K562 (cell line): ENCODE results near the gene SCMH1. TPM values are rescaled to one million over a fixed set of nuclear protein-coding genes. Genes with fewer than 3 reads are reported as not detected.

Experiments used
- ATAC-seq: fragments of 200-7000 bp; cut with Tn5 transposase; 3 replicates; pipeline ENCODE4 v1.9.1; 2020; ENCODE audit warnings: moderate library complexity
- BruUV-seq: library from RNA; stranded (reverse); fragments of 400-500 nt; replicated peaks from 2 replicates; lab custom pipeline; 2021; lab: Mats Ljungman, UMichigan
- CTCF ChIA-PET: fragments of 300-600 bp; formaldehyde crosslinking; extraction: SDS; loops from one replicate; lab custom pipeline; 2021; ENCODE audit warnings: low intra/inter-chr PET ratio; lab: Yijun Ruan, JAX
- POLR2A ChIA-PET: fragments of 300-600, 350-650 bp; sonication (Branson Sonifier 250); formaldehyde crosslinking; extraction: SDS; loops from one replicate; lab custom pipeline; 2021; ENCODE audit warnings: antibody characterized with exemption, inconsistent platforms; lab: Yijun Ruan, JAX
- DNase-seq, 4 experiments: peaks; one replicate each; pipeline versions ENCODE4 v3.0.0 to v3.0.0-alpha.2; 2011 to 2018; ENCODE audit warnings: low spot score in 3 of 4, mixed read lengths in 3 of 4; ENCODE audit errors: extremely low read depth in 1 of 4
- FAIRE-seq: peaks from 2 replicates; lab custom pipeline; 2011; peaks lifted over from hg19 to GRCh38; lab: Jason Lieb, UNC
- H2AFZ ChIP-seq: 2 replicates; pipeline ENCODE4 v1.6.0; 2011; ENCODE audit warnings: low read depth, low read length, control low read depth, inconsistent platforms
- H3K27ac ChIP-seq: fragments of 200-600 bp; 3 replicates; pipeline ENCODE4 v1.8.0; 2011; ENCODE audit warnings: low read depth, mild to moderate bottlenecking, control low read depth, inconsistent platforms, low read length, moderate library complexity, mixed read lengths; ENCODE audit errors: extremely low read depth
- H3K27me3 ChIP-seq, 2 experiments: fragments of 300-600 bp in 1 of 2; 2 replicates in 1 of 2; 3 replicates in 1 of 2; pipeline versions ENCODE4 v1.6.0 to v1.8.0; 2011; ENCODE audit warnings: inconsistent platforms in 2 of 2, low read length in 2 of 2, mild to moderate bottlenecking in 1 of 2, mixed read lengths in 1 of 2, moderate library complexity in 1 of 2; ENCODE audit not compliant: control insufficient read depth in 2 of 2, insufficient read depth in 2 of 2
- H3K36me3 ChIP-seq: fragments of 300-600 bp; 3 replicates; pipeline ENCODE4 v1.8.0; 2011; ENCODE audit warnings: mild to moderate bottlenecking, low read length, inconsistent platforms; ENCODE audit not compliant: control insufficient read depth, insufficient read depth
- H3K4me1 ChIP-seq, 2 experiments: fragments of 200-600 bp in 1 of 2; replicated peaks in 1 of 2; 2 replicates in 1 of 2; 3 replicates in 1 of 2; pipeline versions ENCODE4 v1.5.1 to v1.8.0; 2011; ENCODE audit warnings: inconsistent platforms in 2 of 2, low read length in 2 of 2, mild to moderate bottlenecking in 1 of 2, mixed read lengths in 1 of 2, moderate library complexity in 1 of 2; ENCODE audit not compliant: control insufficient read depth in 2 of 2, insufficient read depth in 2 of 2
- H3K4me2 ChIP-seq: 2 replicates; pipeline ENCODE4 v1.6.1; 2011; ENCODE audit warnings: low read length, control low read depth, inconsistent platforms, mixed read lengths; ENCODE audit not compliant: insufficient read depth
- H3K4me3 ChIP-seq: fragments of 200-600 bp; sonication (generic), shearing (Covaris generic); 2 replicates; pipeline ENCODE4 v1.5.1; 2016; ENCODE audit warnings: control low read depth, inconsistent platforms
- H3K79me2 ChIP-seq: fragments of 200-600 bp; 3 replicates; pipeline ENCODE4 v1.8.0; 2011; ENCODE audit warnings: low read length, inconsistent platforms; ENCODE audit not compliant: control insufficient read depth, insufficient read depth
- H3K9ac ChIP-seq, 2 experiments: 2 replicates each; pipeline versions ENCODE4 v1.6.0 to v1.6.1; 2011; ENCODE audit warnings: low read depth in 2 of 2, low read length in 2 of 2, control low read depth in 1 of 2, inconsistent platforms in 1 of 2, mild to moderate bottlenecking in 1 of 2, mixed read lengths in 1 of 2; ENCODE audit not compliant: insufficient read depth in 1 of 2
- H3K9me1 ChIP-seq: one replicate; pipeline ENCODE4 v1.6.0; 2011; ENCODE audit warnings: inconsistent platforms, mild to moderate bottlenecking, low read length, moderate library complexity; ENCODE audit not compliant: control insufficient read depth, insufficient read depth
- H3K9me3 ChIP-seq: replicated peaks from 2 replicates; pipeline ENCODE4 v1.5.1; 2011; ENCODE audit warnings: low read depth, low read length, inconsistent platforms; ENCODE audit not compliant: control insufficient read depth, insufficient read depth
- H4K20me1 ChIP-seq: replicated peaks from 2 replicates; pipeline ENCODE4 v1.6.1; 2011; ENCODE audit warnings: low read length, inconsistent platforms, mixed read lengths; ENCODE audit not compliant: control insufficient read depth, insufficient read depth
- BMI1 ChIP-seq: fragments of 150-350 bp; IDR thresholded peaks from 2 replicates; pipeline ENCODE4 v1.6.1; 2014; ENCODE audit warnings: low read length
- HDAC8 ChIP-seq: fragments of 450-650 bp; IDR thresholded peaks from 2 replicates; pipeline ENCODE4 v1.6.1; 2016; ENCODE audit warnings: mild to moderate bottlenecking, missing genetic modification characterization, moderate library complexity, missing compliant biosample characterization
- HDGF ChIP-seq: fragments of 450-650 bp; IDR thresholded peaks from 2 replicates; pipeline ENCODE4 v1.6.1; 2016
- RAD51 ChIP-seq: fragments of 450-650 bp; IDR thresholded peaks from 2 replicates; pipeline ENCODE4 v1.7.1; 2016; ENCODE audit warnings: low read depth, mild to moderate bottlenecking, borderline replicate concordance
- RBM34 ChIP-seq: fragments of 200-400 bp; formaldehyde crosslinking; IDR thresholded peaks from 2 replicates; pipeline ENCODE4 v1.6.1; 2018; ENCODE audit warnings: low read length, borderline replicate concordance; ENCODE audit not compliant: insufficient read depth
- SAFB2 ChIP-seq: fragments of 200-400 bp; formaldehyde crosslinking; IDR thresholded peaks from 2 replicates; pipeline ENCODE4 v1.6.1; 2018; ENCODE audit warnings: borderline replicate concordance, low read length, low read depth, moderate library complexity; ENCODE audit not compliant: severe bottlenecking
- TAF9B ChIP-seq: fragments of 450-650 bp; IDR thresholded peaks from 2 replicates; pipeline ENCODE4 v1.6.1; 2018; ENCODE audit warnings: mild to moderate bottlenecking; ENCODE audit not compliant: partially characterized antibody
- WGBS: fragments of 100-300 bp; shearing (Covaris generic); methylation state at CpG from one replicate; pipeline ENCODE4 v1.1.6; 2016; ENCODE audit warnings: low coverage, mixed read lengths; ENCODE audit not compliant: insufficient coverage; ENCODE audit errors: missing lambda C conversion rate; 5-methylcytosine and 5-hydroxymethylcytosine counted together
- in situ Hi-C: fragments of 300-500 bp; cut with MboI; formaldehyde crosslinking; loops from 4 replicates; pipeline ENCODE4 v1.15.0; 2018; ENCODE audit warnings: inconsistent platforms, mixed read lengths
- intact Hi-C: fragments of 100-400 bp; cut with micrococcal nuclease; formaldehyde crosslinking; loops from 2 replicates; pipeline ENCODE4 v1.14.2; 2022
- polyA plus RNA-seq, 8 experiments: library from polyadenylated mRNA; depleted of rRNA in 4 of 8; stranded (reverse) in 5 of 8; unstranded in 3 of 8; fragments of >200 nt; fragmentation: Nextera tagmentation in 2 of 8; fragmentation: Illumina TruSeq in 1 of 8; extraction: Ambion mirVana in 2 of 8; extraction: Trizol in 1 of 8; gene quantifications; 2 replicates each; pipeline versions ENCODE4 v1.2.1 to v1.2.3, GENCODE V29; 2011 to 2014; ENCODE audit warnings: inconsistent platforms in 1 of 8, missing spikeins in 1 of 8
- total RNA-seq, 7 experiments: library from RNA; depleted of rRNA in 6 of 7; stranded (reverse); fragments of >200 nt in 6 of 7; fragmentation: Illumina TruSeq in 2 of 7; extraction: Trizol in 2 of 7; gene quantifications; 2 replicates each; pipeline versions ENCODE4 v1.2.1 to v1.2.3, GENCODE V29; 2011 to 2021; ENCODE audit warnings: low replicate concordance in 1 of 7
- TF ChIP-seq, protein P1 (sequence below): fragments of 250-450 bp; sonication (Bioruptor Pico); IDR thresholded peaks from 2 replicates; pipeline ENCODE4 v1.5.0; 2020; ENCODE audit warnings: mild to moderate bottlenecking

Gene SCMH1
- total and polyA plus RNA-seq, 9 of the 15 experiments (the other 6 are each of a cell fraction or from before 2014, with no cell fraction given): 8.5 to 37.0 (median 26.8) TPM

GRCh38 chr1:41155105-41155504 lies 87.0 kb downstream of the SCMH1 start:
- Histone ChIP-seq H3K27ac (no peak overlapping the region), H3K4me2 (no peak overlapping the region), H2AFZ (no peak overlapping the region), H3K9ac (no peak overlapping the region), H3K36me3 (peaks cover 4% of the 10 kb centered on the region; the same call in 1 of the 3 replicates), H3K27me3 (no peaks in the 10 kb centered on the region), H3K4me1 (peaks cover 5 to 36% of the 10 kb centered on the region in 2 experiments), H3K9me1 (no peaks in the 10 kb centered on the region), H3K4me3 (no peak overlapping the region), H3K9me3 (no peaks in the 10 kb centered on the region)
- intact Hi-C loops: no loop called here
- no peak for DNase-seq
- ATAC-seq: no peak
- WGBS: 88% methylated on average over 1 of the region's 1 CpG
- no TSS peak for BruUV-seq
- no peak for TF ChIP-seq TAF9B
- TF ChIP-seq RAD51: no peak
- TF ChIP-seq HDAC8: no peak
- no peak for TF ChIP-seq RBM34
- TF ChIP-seq HDGF: no peak
- TF ChIP-seq SAFB2: no peak
- no peak for TF ChIP-seq BMI1
- TF ChIP-seq, protein P1, sequence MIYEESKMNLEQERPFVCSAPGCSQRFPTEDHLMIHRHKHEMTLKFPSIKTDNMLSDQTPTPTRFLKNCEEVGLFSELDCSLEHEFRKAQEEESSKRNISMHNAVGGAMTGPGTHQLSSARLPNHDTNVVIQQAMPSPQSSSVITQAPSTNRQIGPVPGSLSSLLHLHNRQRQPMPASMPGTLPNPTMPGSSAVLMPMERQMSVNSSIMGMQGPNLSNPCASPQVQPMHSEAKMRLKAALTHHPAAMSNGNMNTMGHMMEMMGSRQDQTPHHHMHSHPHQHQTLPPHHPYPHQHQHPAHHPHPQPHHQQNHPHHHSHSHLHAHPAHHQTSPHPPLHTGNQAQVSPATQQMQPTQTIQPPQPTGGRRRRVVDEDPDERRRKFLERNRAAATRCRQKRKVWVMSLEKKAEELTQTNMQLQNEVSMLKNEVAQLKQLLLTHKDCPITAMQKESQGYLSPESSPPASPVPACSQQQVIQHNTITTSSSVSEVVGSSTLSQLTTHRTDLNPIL (CRISPR knock-in tag): no peak
- TF ChIP-seq, all 486 proteins: peak for 0
- in situ Hi-C loops: no loop called here
- POLR2A ChIA-PET: interaction anchor here (1.3 kb wide), 1 partner anchor 9 kb away, joined by 4 read pairs; no protein-coding TSS in a partner anchor
- no peak for FAIRE-seq
- CTCF ChIA-PET: no interaction called here
- Histone ChIP-seq H4K20me1 (peaks cover 4% of the 10 kb centered on the region; the same call in 1 of the 2 replicates), H3K79me2 (no peaks in the 10 kb centered on the region)
